Cardiac muscle cell (in vitro differentiated cells and primary cell): ENCODE data around the gene FCRL5. TPM values are rescaled to one million over a fixed set of nuclear protein-coding genes. Genes with fewer than 3 reads are reported as not detected.

ENCODE experiments used
- DNase-seq, 2 donors: peaks; one replicate each; pipeline versions ENCODE4 v3.0.0 to v3.0.0-alpha.2; 2010 to 2017; ENCODE audit warnings: low read depth in 1 of 2, low spot score in 1 of 2
- H3K27ac ChIP-seq: fragments of 200-600 bp; sonication (generic); 2 replicates; pipeline ENCODE4 v1.5.1; 2016
- H3K27me3 ChIP-seq: fragments of 200-600 bp; sonication (generic); 2 replicates; pipeline ENCODE4 v1.6.0; 2016; ENCODE audit warnings: control low read depth
- H3K36me3 ChIP-seq: fragments of 200-600 bp; sonication (generic); 2 replicates; pipeline ENCODE4 v1.5.1; 2016; ENCODE audit warnings: control low read depth
- H3K4me1 ChIP-seq: fragments of 200-600 bp; sonication (generic); 2 replicates; pipeline ENCODE4 v1.8.1; 2017; ENCODE audit warnings: low read depth, mild to moderate bottlenecking, mixed run types
- H3K4me3 ChIP-seq: fragments of 200-600 bp; sonication (generic); 2 replicates; pipeline ENCODE4 v1.5.1; 2016; ENCODE audit warnings: mild to moderate bottlenecking
- H3K9me3 ChIP-seq: fragments of 200-600 bp; sonication (generic); 2 replicates; pipeline ENCODE4 v1.5.1; 2017; ENCODE audit warnings: low read depth, mild to moderate bottlenecking, control low read depth
- polyA plus RNA-seq: library from polyadenylated mRNA; unstranded; fragments of >200 nt; fragmentation: Nextera tagmentation; extraction: Ambion mirVana; gene quantifications from 2 replicates; pipeline ENCODE4 v1.2.1, GENCODE V29; 2016
- total RNA-seq: library from RNA; depleted of rRNA; stranded (reverse); fragments of >200 nt; gene quantifications from 2 replicates; pipeline ENCODE4 v1.2.3, GENCODE V29; 2016
- TF ChIP-seq, protein P1 (sequence below): IDR thresholded peaks from 2 replicates; pipeline ENCODE4 v1.5.1; 2012; ENCODE audit warnings: low read depth, mild to moderate bottlenecking, low read length

FCRL5 gene
- total RNA-seq (not detected in 2 replicates), polyA plus RNA-seq (not detected in 2 replicates)

DNA sequence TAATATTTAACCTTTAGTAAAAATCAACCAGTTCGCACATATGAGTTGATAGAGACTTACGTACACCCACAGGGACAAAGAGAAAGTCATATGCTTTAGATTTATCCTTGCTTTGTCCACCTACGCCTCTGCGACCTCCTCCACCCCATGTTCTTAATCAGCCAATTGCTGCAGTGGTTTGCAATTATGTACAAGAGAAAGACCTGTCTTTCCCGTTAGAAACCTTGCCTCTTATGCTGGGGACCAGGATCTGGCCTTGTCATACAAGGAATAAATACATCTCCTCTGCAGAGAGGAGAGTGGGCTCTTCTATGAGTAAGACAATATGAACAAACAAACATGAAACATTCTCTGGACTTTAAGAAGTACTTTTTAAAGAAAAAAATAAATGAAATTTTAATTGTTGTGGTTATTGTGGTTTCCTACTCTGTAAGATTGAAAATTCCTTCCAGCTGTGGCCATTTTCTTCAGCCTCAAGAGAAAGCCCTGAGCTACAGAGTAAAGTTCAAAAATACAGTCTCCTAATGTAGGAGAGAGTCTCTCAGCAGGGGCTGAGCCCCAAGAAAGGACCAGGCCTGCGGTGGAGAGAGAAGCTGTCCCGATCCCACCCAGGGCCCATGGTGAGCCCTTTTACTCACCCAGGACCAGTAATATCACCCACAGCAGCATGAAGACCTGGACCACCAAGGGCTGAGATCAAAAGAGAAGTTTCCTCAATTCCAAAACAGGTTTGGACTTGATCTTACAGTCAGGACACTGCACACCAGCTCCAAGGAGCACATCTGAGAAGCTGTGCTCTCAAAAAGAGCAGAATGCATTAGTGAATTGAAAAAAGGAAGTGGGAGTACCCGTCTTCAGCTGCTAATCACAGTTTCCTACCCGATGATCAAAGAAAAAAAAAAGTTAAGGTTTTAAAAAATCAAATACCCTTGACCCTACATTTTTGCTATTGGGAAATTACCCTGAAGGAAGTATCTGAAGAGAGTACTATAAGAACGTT lies at the start of gene FCRL5:
TSS of gene FCRL5 (minus strand) at position 822 of the 1,000 bp plus-strand sequence. CDS start at position 669, 153 bp downstream.
- Histone ChIP-seq H3K9me3 (no peaks in the 10 kb centered on the region), H3K36me3 (no peaks in the 10 kb centered on the region), H3K4me1 (no peaks in the 10 kb centered on the region), H3K4me3 (no peak within 1 kb of the TSS), H3K27me3 (no peaks in the 10 kb centered on the region), H3K27ac (no peak within 1 kb of the TSS)
- no peak for DNase-seq
- TF ChIP-seq, protein P1, sequence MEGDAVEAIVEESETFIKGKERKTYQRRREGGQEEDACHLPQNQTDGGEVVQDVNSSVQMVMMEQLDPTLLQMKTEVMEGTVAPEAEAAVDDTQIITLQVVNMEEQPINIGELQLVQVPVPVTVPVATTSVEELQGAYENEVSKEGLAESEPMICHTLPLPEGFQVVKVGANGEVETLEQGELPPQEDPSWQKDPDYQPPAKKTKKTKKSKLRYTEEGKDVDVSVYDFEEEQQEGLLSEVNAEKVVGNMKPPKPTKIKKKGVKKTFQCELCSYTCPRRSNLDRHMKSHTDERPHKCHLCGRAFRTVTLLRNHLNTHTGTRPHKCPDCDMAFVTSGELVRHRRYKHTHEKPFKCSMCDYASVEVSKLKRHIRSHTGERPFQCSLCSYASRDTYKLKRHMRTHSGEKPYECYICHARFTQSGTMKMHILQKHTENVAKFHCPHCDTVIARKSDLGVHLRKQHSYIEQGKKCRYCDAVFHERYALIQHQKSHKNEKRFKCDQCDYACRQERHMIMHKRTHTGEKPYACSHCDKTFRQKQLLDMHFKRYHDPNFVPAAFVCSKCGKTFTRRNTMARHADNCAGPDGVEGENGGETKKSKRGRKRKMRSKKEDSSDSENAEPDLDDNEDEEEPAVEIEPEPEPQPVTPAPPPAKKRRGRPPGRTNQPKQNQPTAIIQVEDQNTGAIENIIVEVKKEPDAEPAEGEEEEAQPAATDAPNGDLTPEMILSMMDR, result no peak

DNA sequence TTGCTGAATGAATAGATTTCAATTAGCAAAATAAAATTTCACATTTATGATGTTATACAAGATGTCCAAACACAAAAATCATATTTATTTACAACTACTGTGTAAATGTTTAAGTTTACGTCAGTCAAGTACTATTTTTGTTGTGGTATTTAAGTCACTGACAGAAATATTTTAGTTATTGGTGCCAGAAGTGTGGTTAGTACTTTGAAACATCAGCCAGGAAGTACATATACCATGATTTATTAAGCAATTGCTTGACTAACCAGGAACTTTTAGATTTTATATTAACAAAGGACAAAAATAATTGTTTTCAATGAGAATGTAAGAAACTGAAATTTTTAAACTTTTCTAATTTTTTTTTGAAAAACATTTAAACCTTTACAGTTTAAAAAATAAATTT lies 47.9 kb upstream of the FCRL5 start:
- H3K27ac ChIP-seq, result no peak overlapping the region
- no peaks in the 10 kb centered on the region for H3K4me1 ChIP-seq
- no peak for DNase-seq
- TF ChIP-seq, protein P1, result no peak
- no peaks in the 10 kb centered on the region for H3K36me3 ChIP-seq
- no peaks in the 10 kb centered on the region for H3K27me3 ChIP-seq
- no peaks in the 10 kb centered on the region for H3K9me3 ChIP-seq
- H3K4me3 ChIP-seq, result no peak overlapping the region

DNA sequence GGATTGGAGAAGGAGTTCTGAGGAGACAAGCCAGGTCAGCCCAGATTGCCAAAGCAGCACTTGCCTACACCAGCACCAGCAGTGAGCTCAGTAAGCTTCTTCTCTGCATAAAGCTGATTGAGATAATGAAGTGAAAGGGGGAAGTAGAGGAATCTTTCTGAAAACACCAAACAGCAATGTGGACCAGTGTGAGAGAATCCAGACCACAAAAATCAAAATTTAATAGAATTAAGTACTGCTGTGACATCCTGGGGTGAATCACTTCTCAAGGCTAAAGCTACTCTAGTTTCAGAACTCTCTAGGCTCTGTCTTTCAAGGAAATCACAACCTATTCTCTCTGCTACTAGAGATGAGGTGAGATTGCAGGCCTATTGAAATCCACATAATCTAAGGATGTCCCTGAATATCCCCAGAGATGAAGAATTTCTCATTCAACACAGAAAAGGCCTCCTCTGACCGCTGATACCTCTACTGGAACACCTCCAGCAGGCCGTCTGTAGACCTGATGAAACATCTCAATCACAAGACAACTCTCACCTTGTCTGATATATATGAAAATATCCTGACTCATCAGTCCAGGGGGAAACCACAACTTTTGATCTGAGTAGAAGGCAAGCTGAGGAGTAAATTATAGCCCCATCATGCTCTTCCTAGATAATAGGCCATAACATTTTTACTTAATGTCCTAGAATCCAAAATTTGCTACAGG lies 45.8 kb upstream of the FCRL5 start, which contains the start of gene FCRL4:
TSS of gene FCRL4 (minus strand) at position 127 of the 709 bp plus-strand sequence. CDS start 141 bp downstream, outside the sequence.
- TF ChIP-seq, protein P1, result no peak
- no peaks in the 10 kb centered on the region for H3K4me1 ChIP-seq
- no peak within 1 kb of the TSS for H3K27ac ChIP-seq
- DNase-seq, result no peak
- no peaks in the 10 kb centered on the region for H3K9me3 ChIP-seq
- no peaks in the 10 kb centered on the region for H3K27me3 ChIP-seq
- H3K36me3 ChIP-seq, result no peaks in the 10 kb centered on the region
- no peak within 1 kb of the TSS for H3K4me3 ChIP-seq

DNA sequence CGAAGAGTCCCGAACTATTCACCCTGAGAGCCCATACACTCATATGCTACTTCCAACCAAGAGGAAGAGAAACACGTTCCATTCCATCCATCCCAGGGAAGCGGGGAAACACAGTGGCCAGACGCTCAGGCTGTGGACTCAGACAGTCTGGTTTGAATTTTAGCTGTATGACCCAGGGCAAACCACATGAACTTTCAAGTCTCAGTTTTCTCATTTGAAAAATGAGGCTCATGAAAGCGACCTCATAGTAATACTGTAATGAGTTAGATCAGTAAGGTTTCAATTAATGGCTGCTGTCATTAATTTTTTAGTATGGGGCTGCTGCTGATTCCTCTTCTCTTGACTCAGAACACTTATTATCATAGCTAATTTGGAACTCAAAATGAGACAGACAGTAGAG lies 44.1 kb upstream of the FCRL5 start:
- no peak for DNase-seq
- Histone ChIP-seq H3K4me3 (no peak overlapping the region), H3K9me3 (no peaks in the 10 kb centered on the region), H3K27me3 (no peaks in the 10 kb centered on the region), H3K36me3 (no peaks in the 10 kb centered on the region), H3K27ac (no peak overlapping the region), H3K4me1 (no peaks in the 10 kb centered on the region)
- TF ChIP-seq, protein P1, result no peak

DNA sequence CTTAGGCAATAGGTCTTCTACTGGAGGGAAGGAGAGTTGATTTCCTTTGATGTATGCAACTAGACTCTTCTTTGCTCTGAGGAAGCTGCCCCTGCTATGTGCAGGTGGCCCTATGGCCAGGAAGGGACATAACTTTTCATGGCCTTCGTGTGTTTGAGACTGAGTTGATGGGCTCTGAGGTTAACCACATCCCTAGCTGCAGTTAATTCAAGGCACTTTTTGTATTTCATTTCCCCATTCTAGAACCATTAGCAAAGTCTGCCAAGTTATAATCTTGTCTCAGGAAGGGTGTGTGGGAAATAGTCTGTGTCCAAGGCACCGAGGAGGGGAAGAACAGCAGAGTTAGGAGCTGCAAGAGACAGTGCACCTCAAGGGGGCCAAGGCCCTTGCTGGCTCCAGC lies 43.0 kb upstream of the FCRL5 start:
- H3K4me1 ChIP-seq, result no peaks in the 10 kb centered on the region
- DNase-seq, result no peak
- H3K27ac ChIP-seq, result no peak overlapping the region
- no peaks in the 10 kb centered on the region for H3K36me3 ChIP-seq
- H3K4me3 ChIP-seq, result no peak overlapping the region
- no peaks in the 10 kb centered on the region for H3K27me3 ChIP-seq
- H3K9me3 ChIP-seq, result no peaks in the 10 kb centered on the region
- TF ChIP-seq, protein P1, result no peak
